BLaER1 (cell line): ENCODE measurements around the gene DCTN5.

Experiments
- H3K27ac ChIP-seq: shearing (Covaris generic); formaldehyde crosslinking; 2 replicates; pipeline ENCODE4 v1.8.1; 2022
- H3K27me3 ChIP-seq: shearing (Covaris generic); formaldehyde crosslinking; 2 replicates; pipeline ENCODE4 v1.8.1; 2022
- H3K36me3 ChIP-seq: shearing (Covaris generic); formaldehyde crosslinking; 2 replicates; pipeline ENCODE4 v1.8.1; 2022
- H3K4me1 ChIP-seq: shearing (Covaris generic); formaldehyde crosslinking; 2 replicates; pipeline ENCODE4 v1.8.1; 2022
- H3K4me2 ChIP-seq: shearing (Covaris generic); formaldehyde crosslinking; 2 replicates; pipeline ENCODE4 v1.8.1; 2022
- H3K4me3 ChIP-seq: shearing (Covaris generic); formaldehyde crosslinking; 2 replicates; pipeline ENCODE4 v1.8.1; 2022
- H3K9ac ChIP-seq: shearing (Covaris generic); formaldehyde crosslinking; 2 replicates; pipeline ENCODE4 v1.8.1; 2022
- H3K9me3 ChIP-seq: shearing (Covaris generic); formaldehyde crosslinking; 2 replicates; pipeline ENCODE4 v1.8.1; 2022
- H4K20me1 ChIP-seq: shearing (Covaris generic); formaldehyde crosslinking; 2 replicates; pipeline ENCODE4 v1.8.1; 2022
- Cebpa-rat ChIP-seq: shearing (Covaris generic); IDR thresholded peaks from 2 replicates; pipeline ENCODE4 v1.8.1; 2022

Gene DCTN5

DNA sequence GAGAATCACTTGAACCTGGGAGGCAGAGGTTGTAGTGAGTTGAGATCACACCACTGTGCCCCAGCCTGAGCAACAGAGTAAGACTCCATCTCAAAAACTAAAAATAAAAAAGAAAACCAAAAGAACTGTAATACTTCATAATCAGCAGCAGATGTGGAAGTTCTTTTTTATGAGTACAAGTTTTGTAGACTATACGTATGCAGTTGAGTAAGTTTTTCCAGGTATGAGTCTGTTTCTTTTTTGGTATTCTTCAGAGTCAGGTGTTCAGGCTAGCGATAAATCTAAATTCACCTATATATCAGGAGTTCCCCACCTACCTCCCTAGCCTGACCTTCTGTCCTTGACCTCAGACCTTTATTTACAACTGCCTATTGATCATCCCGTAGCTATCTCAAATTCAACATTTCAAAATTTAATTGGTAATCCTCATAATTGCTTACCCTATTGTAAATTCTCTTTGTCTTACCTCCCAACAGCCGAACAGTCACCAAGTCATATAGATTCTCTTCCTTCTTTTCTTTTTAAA lies 10.7 kb downstream of the DCTN5 start:
- Histone ChIP-seq H3K4me3 (no peak overlapping the region), H3K27ac (no peak overlapping the region), H3K4me2 (no peak overlapping the region), H3K4me1 (no peaks in the 10 kb centered on the region), H3K27me3 (no peaks in the 10 kb centered on the region), H3K9me3 (no peaks in the 10 kb centered on the region), H3K36me3 (peaks cover 93% of the 10 kb centered on the region), H3K9ac (no peak overlapping the region), H4K20me1 (peaks cover 85% of the 10 kb centered on the region)
- TF ChIP-seq Cebpa-rat: no peak

DNA sequence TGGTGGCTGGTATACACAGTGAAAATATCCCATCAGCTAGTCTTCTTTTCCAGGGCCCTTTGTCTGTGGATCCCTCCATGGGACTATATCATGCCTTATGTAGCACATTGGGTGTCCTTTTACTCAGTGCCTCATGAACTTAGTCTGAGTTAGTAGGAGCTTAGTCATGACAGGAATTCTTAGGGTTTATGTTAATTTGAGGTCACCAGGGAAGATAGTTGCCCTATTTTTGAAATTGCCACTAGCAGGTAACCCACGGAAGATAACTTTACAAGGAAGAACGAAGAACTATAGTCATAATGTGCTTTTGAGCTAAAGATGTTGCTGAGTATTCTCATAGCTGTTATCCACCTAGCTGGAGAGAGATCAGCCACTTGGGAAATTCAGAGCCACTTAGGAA lies 22.7 kb downstream of the DCTN5 start:
- Histone ChIP-seq H3K27me3 (no peaks in the 10 kb centered on the region), H3K27ac (no peak overlapping the region), H3K9ac (no peak overlapping the region)

DNA sequence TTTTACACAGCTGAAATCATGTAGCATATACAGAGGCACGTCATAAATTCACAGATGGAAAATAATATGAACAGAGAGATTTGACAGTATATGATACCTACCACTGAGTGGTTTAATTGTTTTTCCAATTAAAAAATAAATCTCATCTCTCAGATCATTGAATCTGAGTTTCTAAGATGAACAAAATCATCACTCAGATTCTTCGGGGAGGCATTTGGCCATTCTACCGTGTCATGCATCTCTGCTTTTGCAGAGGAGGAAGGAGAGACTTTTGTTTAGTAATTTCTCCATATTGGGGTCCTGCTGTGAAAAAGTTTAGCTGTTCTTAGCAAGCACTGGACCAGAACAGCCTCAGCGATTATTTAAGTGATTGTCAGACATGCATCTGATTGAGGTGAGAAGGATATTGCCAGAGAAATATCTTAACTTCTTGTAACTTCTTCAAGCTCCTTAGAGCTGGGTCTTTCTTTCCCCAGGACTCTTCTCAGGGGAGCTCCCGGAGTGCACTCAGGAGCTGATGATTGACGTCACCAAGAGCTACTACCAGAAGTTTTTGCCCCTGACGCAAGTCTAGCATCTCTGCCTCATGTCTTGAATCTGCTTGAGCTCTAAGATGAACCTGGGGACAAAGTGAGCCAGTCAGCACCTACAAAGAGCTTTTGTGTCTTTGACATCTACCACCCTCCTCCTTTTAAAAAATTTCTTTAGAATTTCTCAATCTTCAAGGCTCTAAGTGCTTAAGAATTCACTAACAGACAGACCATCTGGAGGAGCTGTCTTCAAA lies 25.5 kb downstream of the DCTN5 start:
- H3K4me2 ChIP-seq: no peak overlapping the region
- peaks cover 100% of the 10 kb centered on the region for H3K36me3 ChIP-seq
- TF ChIP-seq Cebpa-rat: no peak
- H3K9me3 ChIP-seq: no peaks in the 10 kb centered on the region
- no peak overlapping the region for H3K27ac ChIP-seq
- H3K27me3 ChIP-seq: no peaks in the 10 kb centered on the region
- peaks cover 14% of the 10 kb centered on the region; the same call in 1 of the 2 replicates for H3K4me1 ChIP-seq
- H4K20me1 ChIP-seq: peaks cover 22% of the 10 kb centered on the region; the same call in 1 of the 2 replicates
- no peak overlapping the region for H3K9ac ChIP-seq
- H3K4me3 ChIP-seq: no peak overlapping the region

More for the DNA sequence above, 22.7 kb downstream of the DCTN5 start:
- Histone ChIP-seq H3K4me1 (no peaks in the 10 kb centered on the region), H4K20me1 (peaks cover 33% of the 10 kb centered on the region; the same call in 1 of the 2 replicates), H3K4me3 (no peak overlapping the region), H3K9me3 (no peaks in the 10 kb centered on the region), H3K4me2 (no peak overlapping the region), H3K36me3 (peaks cover 100% of the 10 kb centered on the region)
- no peak for TF ChIP-seq Cebpa-rat

DNA sequence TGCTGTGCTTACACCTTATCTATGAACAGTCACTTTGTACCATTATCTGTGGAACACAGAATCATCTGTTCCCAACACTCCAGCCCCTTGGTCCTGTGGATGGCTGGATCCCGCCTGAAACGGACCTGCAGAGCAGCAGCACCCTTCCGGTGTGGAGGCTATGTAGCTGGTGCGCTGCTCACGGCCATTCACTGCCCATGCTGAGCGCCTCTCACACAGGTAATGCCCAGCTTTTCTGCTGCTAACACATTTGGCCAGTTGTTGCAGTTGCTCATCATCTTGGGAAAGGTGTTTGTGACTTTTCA lies 26.0 kb downstream of the DCTN5 start:
- no peak overlapping the region for H3K4me2 ChIP-seq
- H3K36me3 ChIP-seq: peaks cover 100% of the 10 kb centered on the region
- no peak overlapping the region for H3K27ac ChIP-seq

DNA sequence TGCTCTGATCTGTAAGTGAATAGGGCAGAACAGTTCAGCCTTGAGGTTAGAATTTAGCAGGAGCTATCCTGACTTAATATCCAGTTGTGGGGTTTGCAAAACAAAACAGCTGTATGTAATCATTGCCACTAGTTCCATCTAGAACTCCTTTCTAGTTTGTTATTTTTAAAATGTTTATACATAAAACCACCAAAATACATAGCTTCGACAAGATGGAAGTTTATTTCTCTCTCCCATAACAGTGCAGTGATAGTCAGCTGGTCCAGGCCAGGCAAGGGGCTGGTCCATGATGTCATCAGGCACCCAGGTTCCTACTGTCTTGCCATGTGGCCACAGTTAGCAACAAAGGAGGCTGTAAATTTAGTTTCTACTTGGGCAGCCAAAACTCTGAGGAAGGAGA lies 27.0 kb downstream of the DCTN5 start:
- Histone ChIP-seq H3K27me3 (no peaks in the 10 kb centered on the region), H3K27ac (no peak overlapping the region), H3K4me3 (no peak overlapping the region), H3K4me1 (peaks cover 14% of the 10 kb centered on the region; the same call in 1 of the 2 replicates), H3K36me3 (peaks cover 98% of the 10 kb centered on the region), H3K9ac (no peak overlapping the region), H3K4me2 (no peak overlapping the region), H4K20me1 (peaks cover 18% of the 10 kb centered on the region; the same call in 1 of the 2 replicates), H3K9me3 (no peaks in the 10 kb centered on the region)
- TF ChIP-seq Cebpa-rat: no peak

More for the DNA sequence above, 26.0 kb downstream of the DCTN5 start:
- H4K20me1 ChIP-seq: peaks cover 22% of the 10 kb centered on the region; the same call in 1 of the 2 replicates
- no peak for TF ChIP-seq Cebpa-rat
- H3K4me3 ChIP-seq: no peak overlapping the region
- no peaks in the 10 kb centered on the region for H3K9me3 ChIP-seq
- peaks cover 14% of the 10 kb centered on the region; the same call in 1 of the 2 replicates for H3K4me1 ChIP-seq
- no peaks in the 10 kb centered on the region for H3K27me3 ChIP-seq
- H3K9ac ChIP-seq: no peak overlapping the region

DNA sequence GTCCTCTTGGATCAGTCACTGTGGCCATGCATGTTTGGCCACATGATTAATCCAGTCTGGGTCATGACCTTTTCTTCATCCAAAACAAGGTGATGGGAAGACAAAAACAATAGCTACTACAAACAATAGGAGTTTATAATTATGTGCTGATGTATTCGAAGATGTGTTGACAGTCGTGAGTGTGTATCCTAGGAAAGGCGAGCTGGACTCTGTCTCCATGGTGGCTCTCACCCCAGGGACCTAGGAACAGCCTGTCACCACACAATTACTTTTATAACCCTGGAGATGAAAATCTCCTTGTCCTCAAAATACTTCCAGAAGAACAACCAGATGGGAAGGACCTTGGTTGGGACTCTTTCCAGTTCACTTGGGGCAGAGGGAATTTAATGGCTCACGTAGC lies 27.6 kb downstream of the DCTN5 start:
- Histone ChIP-seq H3K27ac (no peak overlapping the region), H3K36me3 (peaks cover 94% of the 10 kb centered on the region), H3K9ac (no peak overlapping the region), H3K9me3 (no peaks in the 10 kb centered on the region), H3K27me3 (no peaks in the 10 kb centered on the region), H3K4me2 (no peak overlapping the region), H3K4me1 (peaks cover 14% of the 10 kb centered on the region; the same call in 1 of the 2 replicates), H3K4me3 (no peak overlapping the region), H4K20me1 (peaks cover 14% of the 10 kb centered on the region; the same call in 1 of the 2 replicates)
- TF ChIP-seq Cebpa-rat: no peak

DNA sequence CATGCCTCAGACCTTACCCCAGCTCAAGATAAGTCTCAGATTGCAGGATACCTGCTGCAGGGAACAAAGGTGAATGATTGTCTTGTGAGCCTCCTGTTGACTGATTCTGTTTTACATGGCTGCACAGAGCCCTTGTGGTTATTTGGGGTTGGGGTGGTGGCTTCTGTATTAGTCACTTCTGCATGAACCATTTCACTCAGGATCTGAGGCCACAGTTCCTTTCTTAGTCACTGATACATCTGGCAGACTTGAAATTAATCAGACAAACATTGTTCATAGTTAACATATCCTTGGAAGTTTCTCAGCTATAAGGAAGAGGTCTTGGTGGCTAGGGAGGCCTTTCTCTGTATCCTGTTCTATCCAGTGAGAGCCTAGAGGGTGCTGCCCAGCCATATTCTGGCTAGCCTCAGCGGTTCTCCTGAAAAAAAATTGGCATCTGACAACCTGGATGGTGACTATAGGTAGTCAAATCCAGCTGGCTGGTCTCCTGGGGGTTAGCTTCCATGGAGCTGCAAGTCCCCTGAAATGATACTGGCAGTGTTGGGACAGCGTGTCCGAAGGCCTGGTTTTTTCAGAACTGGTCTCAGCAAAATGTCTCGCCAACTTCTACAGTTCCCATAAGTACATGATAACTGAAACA lies 29.0 kb downstream of the DCTN5 start:
- H4K20me1 ChIP-seq: peaks cover 9% of the 10 kb centered on the region; the same call in 1 of the 2 replicates
- peaks cover 92% of the 10 kb centered on the region for H3K36me3 ChIP-seq
- H3K4me1 ChIP-seq: peaks cover 14% of the 10 kb centered on the region; the same call in 1 of the 2 replicates
- H3K4me2 ChIP-seq: no peak overlapping the region
- no peak overlapping the region for H3K4me3 ChIP-seq
- no peak overlapping the region for H3K9ac ChIP-seq
- no peaks in the 10 kb centered on the region for H3K9me3 ChIP-seq
- no peak overlapping the region for H3K27ac ChIP-seq
- no peaks in the 10 kb centered on the region for H3K27me3 ChIP-seq
- no peak for TF ChIP-seq Cebpa-rat

DNA sequence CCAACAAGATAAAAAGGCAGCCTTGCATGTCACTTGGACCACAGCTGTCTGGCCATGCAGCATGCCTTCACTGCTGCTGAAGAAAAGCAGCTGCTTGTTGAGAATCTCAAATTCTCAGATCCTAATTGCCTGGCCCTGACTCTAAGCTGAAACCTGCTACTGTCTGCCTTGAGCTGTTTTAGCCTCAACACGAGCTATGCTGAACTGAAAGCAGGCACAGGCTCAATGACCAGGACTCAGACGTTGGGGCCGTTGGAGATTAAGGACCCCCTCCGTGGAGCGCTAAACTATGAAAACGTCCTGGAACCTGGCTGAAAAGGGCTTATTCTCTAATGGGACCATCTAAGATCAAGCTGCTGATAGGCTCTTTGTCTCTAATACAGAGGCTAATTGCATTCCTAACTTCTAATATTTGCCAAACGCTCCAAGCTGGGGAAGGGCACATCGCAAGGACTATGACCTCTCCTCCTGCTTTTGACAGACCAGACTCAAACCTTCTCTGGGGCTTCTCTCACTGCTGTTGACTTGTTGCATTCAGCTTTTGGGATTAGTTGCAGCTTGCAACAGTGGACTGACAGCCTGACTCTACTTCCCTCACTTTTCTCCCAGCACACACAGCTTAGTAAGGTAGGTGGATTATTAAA lies 32.8 kb downstream of the DCTN5 start:
- Histone ChIP-seq H3K27ac (no peak overlapping the region), H3K4me3 (no peak overlapping the region), H3K4me1 (peaks cover 25% of the 10 kb centered on the region), H3K36me3 (peaks cover 61% of the 10 kb centered on the region), H3K9me3 (no peaks in the 10 kb centered on the region), H3K27me3 (no peaks in the 10 kb centered on the region), H4K20me1 (peaks cover 4% of the 10 kb centered on the region; the same call in 1 of the 2 replicates), H3K4me2 (no peak overlapping the region), H3K9ac (no peak overlapping the region)
- no peak for TF ChIP-seq Cebpa-rat

DNA sequence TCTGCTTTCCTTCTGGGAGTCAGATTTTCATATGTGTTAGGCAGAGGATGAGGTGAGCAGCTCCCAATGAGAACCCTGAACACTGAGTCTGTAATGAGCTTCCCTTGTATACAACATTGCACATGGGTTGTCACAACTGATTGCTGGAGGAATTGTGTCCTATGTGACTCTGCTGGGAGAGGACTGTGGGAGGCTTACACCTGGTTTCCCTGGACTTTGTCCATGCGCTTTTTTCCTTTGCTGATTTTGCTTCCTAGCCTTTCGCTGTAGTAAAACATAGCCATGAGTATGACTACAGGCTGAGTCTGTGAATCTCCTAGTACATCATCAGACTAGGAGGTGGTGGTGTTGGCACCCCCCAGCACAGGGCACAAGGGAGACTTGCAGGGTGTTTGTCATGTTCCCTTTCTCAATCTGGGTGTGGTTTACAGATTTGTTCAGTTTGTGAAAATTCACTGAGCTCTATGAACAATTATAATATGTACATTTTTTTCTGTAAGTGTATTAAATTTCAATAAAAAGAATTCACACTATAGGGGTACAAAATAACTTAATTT lies 35.7 kb downstream of the DCTN5 start:
- H3K36me3 ChIP-seq: peaks cover 51% of the 10 kb centered on the region
- TF ChIP-seq Cebpa-rat: no peak
- no peak overlapping the region for H3K27ac ChIP-seq
- no peak overlapping the region for H3K9ac ChIP-seq
- H3K4me3 ChIP-seq: no peak overlapping the region
- peaks cover 39% of the 10 kb centered on the region for H3K4me1 ChIP-seq
- peaks cover 33% of the 10 kb centered on the region for H4K20me1 ChIP-seq
- H3K4me2 ChIP-seq: no peak overlapping the region
- H3K9me3 ChIP-seq: no peaks in the 10 kb centered on the region
- no peaks in the 10 kb centered on the region for H3K27me3 ChIP-seq
